HL-60 (cell line): ENCODE measurements around the gene ZBTB21.

ENCODE experiments used
- GABPA ChIP-seq: IDR thresholded peaks from 2 replicates; pipeline ENCODE4 v1.6.1; 2012; ENCODE audit warnings: low read depth
- POLR2AphosphoS5 ChIP-seq: IDR thresholded peaks from 2 replicates; pipeline ENCODE4 v1.6.1; 2012; ENCODE audit warnings: low read depth
- TF ChIP-seq, protein P1 (sequence below): IDR thresholded peaks from one replicate; pipeline ENCODE4 v1.5.1; 2011; ENCODE audit warnings: low read length, control low read depth, inconsistent platforms; ENCODE audit not compliant: insufficient read depth

DNA sequence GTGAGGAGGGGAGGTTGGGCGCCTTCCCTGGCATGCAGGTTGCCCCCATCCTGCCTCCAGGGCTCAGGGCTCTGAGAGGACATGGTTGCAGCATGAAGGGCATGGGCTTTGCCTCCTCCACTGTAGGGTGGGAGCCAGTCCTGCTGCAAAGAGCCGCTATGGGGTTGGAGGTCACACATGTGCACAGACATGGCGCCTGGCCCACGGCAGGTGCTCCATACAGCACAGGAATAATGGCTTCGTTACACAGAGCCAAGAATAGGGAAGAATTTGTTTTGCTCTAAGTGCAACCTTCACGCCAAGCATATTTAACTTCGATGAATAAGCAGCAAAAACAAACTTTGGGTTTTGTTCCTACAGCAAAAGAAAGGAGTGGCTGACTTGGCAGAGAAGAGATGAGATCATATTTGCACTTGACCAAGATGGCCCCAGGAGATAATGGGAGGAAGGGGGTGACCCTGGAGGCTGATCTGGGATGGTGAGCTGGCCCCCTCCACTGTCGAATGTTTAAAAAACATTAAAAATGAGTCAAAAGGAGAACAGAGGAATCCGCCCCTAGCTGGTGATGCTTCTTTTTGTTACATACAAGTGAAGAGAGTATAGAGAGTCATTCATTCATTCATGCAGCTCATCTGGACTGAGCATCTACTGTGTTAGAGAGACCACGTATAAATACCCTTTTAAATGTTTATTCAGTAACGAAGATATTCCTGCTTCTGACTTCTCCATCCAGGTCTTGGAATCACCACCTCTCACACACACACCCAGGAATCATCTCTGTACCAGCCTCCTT, 43.9 kb downstream of the ZBTB21 start:
- no peak for TF ChIP-seq GABPA
- TF ChIP-seq, protein P1, sequence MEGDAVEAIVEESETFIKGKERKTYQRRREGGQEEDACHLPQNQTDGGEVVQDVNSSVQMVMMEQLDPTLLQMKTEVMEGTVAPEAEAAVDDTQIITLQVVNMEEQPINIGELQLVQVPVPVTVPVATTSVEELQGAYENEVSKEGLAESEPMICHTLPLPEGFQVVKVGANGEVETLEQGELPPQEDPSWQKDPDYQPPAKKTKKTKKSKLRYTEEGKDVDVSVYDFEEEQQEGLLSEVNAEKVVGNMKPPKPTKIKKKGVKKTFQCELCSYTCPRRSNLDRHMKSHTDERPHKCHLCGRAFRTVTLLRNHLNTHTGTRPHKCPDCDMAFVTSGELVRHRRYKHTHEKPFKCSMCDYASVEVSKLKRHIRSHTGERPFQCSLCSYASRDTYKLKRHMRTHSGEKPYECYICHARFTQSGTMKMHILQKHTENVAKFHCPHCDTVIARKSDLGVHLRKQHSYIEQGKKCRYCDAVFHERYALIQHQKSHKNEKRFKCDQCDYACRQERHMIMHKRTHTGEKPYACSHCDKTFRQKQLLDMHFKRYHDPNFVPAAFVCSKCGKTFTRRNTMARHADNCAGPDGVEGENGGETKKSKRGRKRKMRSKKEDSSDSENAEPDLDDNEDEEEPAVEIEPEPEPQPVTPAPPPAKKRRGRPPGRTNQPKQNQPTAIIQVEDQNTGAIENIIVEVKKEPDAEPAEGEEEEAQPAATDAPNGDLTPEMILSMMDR: no peak
- TF ChIP-seq POLR2AphosphoS5: no peak
